Stomach (tissue), 9 donors: Measurements from ENCODE around the gene KCNC1. TPM values are rescaled to one million over a fixed set of nuclear protein-coding genes. Genes with fewer than 3 reads are reported as not detected.

Experiments
- DNase-seq, 2 donors: peaks; one replicate each; pipeline versions ENCODE4 v3.0.0 to v3.0.0-alpha.2; 2013 to 2019
- H3K27ac ChIP-seq, 5 donors: fragments of 200-600 bp in 4 of 5; sonication (generic) in 4 of 5; one replicate each; pipeline ENCODE4 v1.5.1; 2013 to 2019; ENCODE audit warnings: mild to moderate bottlenecking in 1 of 5, moderate library complexity in 1 of 5
- H3K27me3 ChIP-seq, 3 donors: fragments of 200-600 bp; sonication (generic); one replicate each; pipeline ENCODE4 v1.5.1; 2017 to 2019; ENCODE audit warnings: mixed run types in 1 of 3
- H3K36me3 ChIP-seq, 4 donors: fragments of 200-600 bp; sonication (generic); 1 replicate in 3 of 4; 2 replicates in 1 of 4; pipeline ENCODE4 v1.5.1; 2016 to 2019
- H3K4me1 ChIP-seq, 4 donors: fragments of 200-600 bp; sonication (generic); one replicate each; pipeline ENCODE4 v1.5.1; 2016 to 2019
- H3K4me3 ChIP-seq, 4 donors: fragments of 200-600 bp; sonication (generic) in 3 of 4; one replicate each; pipeline ENCODE4 v1.5.1; 2016 to 2019; ENCODE audit warnings: mild to moderate bottlenecking in 1 of 4
- H3K9me3 ChIP-seq, 4 donors: fragments of 200-600 bp; sonication (generic); one replicate each; pipeline ENCODE4 v1.5.1; 2016 to 2019
- CTCF ChIP-seq, 7 experiments: fragments of 450-650 bp in 4 of 7; fragments of 200-600 bp in 3 of 7; sonication (generic) in 3 of 7; IDR thresholded peaks; one replicate each; pipeline ENCODE4 v1.5.1; 2016 to 2019; ENCODE audit warnings: antibody characterized with exemption in 7 of 7, control low read depth in 2 of 7, mild to moderate bottlenecking in 1 of 7
- EP300 ChIP-seq: sonication (generic); formaldehyde crosslinking; IDR thresholded peaks from one replicate; pipeline ENCODE4 v1.6.1; 2017; ENCODE audit warnings: antibody characterized with exemption
- POLR2A ChIP-seq, 4 donors: fragments of 450-650 bp; IDR thresholded peaks; one replicate each; pipeline ENCODE4 v1.6.1; 2016; ENCODE audit warnings: antibody characterized with exemption in 4 of 4, control low read depth in 2 of 4, mild to moderate bottlenecking in 1 of 4, moderate library complexity in 1 of 4
- POLR2AphosphoS5 ChIP-seq, 3 donors: sonication (generic); formaldehyde crosslinking; IDR thresholded peaks; one replicate each; pipeline ENCODE4 v1.6.1; 2016; ENCODE audit warnings: antibody characterized with exemption in 3 of 3
- WGBS, 5 donors: extraction: QIAGEN DNeasy Blood & Tissue Kit in 3 of 5; methylation state at CpG; one replicate each; pipeline versions ENCODE4 v1.1.5 to v1.1.7; 2013 to 2018; 5-methylcytosine and 5-hydroxymethylcytosine counted together
- intact Hi-C: fragments of 100-400 bp; cut with DNase I; formaldehyde crosslinking; loops from one replicate; pipeline ENCODE4 v1.15.1; 2023; ENCODE audit warnings: low total_unique reads
- polyA plus RNA-seq, 3 donors: library from polyadenylated mRNA; stranded (reverse); fragments of 200-250 nt; gene quantifications; one replicate each; pipeline ENCODE4 v1.2.3, GENCODE V29; 2013
- total RNA-seq, 5 donors: library from RNA; depleted of rRNA; stranded (reverse); fragments of >200 nt; gene quantifications; one replicate each; pipeline versions ENCODE4 v1.1.0 to v1.2.3, GENCODE V29; 2014 to 2016
- donor health status: healthy with polysubstance abuse.
- donor health status: Bipolar disorder and iron deficiency.
- donor health status: healthy.

The KCNC1 gene
- total and polyA plus RNA-seq, 8 donors, result 0.03 to 0.18 TPM; not detected in 6

GRCh38 chr11:17769218-17769617 lies 34.6 kb downstream of the KCNC1 start:
- 88 to 100% (median 95%) methylated on average over 1 of the region's 1 CpG for WGBS, 5 donors
- peaks cover 0 to 7% (median 0%) of the 10 kb centered on the region in 3 donors for H3K27me3 ChIP-seq
- intact Hi-C loops, result no loop called here

GRCh38 chr11:17770048-17770652 lies 35.6 kb downstream of the KCNC1 start:
- Histone ChIP-seq H3K27me3 (no peaks in the 10 kb centered on the region), H3K4me1 (peaks cover 0 to 5% (median 0%) of the 10 kb centered on the region in 4 donors), H3K36me3 (no peaks in the 10 kb centered on the region), H3K4me3 (no peak overlapping the region), H3K9me3 (no peaks in the 10 kb centered on the region), H3K27ac (no peak overlapping the region)
- DNase-seq, result peak; percentile 50 to 72
- TF ChIP-seq POLR2A (IDR thresholded peaks at IDR 0.05) (no peak), CTCF (IDR thresholded peaks at IDR 0.05) (no peak), EP300 (no peak), POLR2AphosphoS5 (IDR thresholded peaks at IDR 0.05) (no peak)
- WGBS, 5 donors, result 47 to 73% (median 55%) methylated on average over 8 to 9 of the region's 9 CpGs
- intact Hi-C loops, result no loop called here

More at GRCh38 chr11:17769218-17769617, 34.6 kb downstream of the KCNC1 start:
- no peak for DNase-seq
- TF ChIP-seq POLR2AphosphoS5 (IDR thresholded peaks at IDR 0.05), result no peak
- TF ChIP-seq POLR2A (IDR thresholded peaks at IDR 0.05), result no peak
- TF ChIP-seq CTCF (IDR thresholded peaks at IDR 0.05), result no peak
- TF ChIP-seq EP300, result no peak
- no peak overlapping the region for H3K27ac ChIP-seq
- H3K4me3 ChIP-seq, result no peak overlapping the region
- peaks cover 0 to 5% (median 0%) of the 10 kb centered on the region in 4 donors for H3K4me1 ChIP-seq
- no peaks in the 10 kb centered on the region for H3K36me3 ChIP-seq
- H3K9me3 ChIP-seq, result no peaks in the 10 kb centered on the region

GRCh38 chr11:17770917-17771316 lies 36.3 kb downstream of the KCNC1 start:
- no peaks in the 10 kb centered on the region for H3K36me3 ChIP-seq
- H3K9me3 ChIP-seq, result no peaks in the 10 kb centered on the region
- intact Hi-C loops, result no loop called here
- DNase-seq, result no peak
- H3K27ac ChIP-seq, result no peak overlapping the region
- TF ChIP-seq CTCF (IDR thresholded peaks at IDR 0.05), result no peak
- no peak for TF ChIP-seq POLR2A (IDR thresholded peaks at IDR 0.05)
- no peak for TF ChIP-seq EP300
- no peak for TF ChIP-seq POLR2AphosphoS5 (IDR thresholded peaks at IDR 0.05)
- peaks cover 0 to 5% (median 0%) of the 10 kb centered on the region in 4 donors for H3K4me1 ChIP-seq
- no peak overlapping the region for H3K4me3 ChIP-seq
- no peaks in the 10 kb centered on the region for H3K27me3 ChIP-seq

- no peak for DNase-seq
- TF ChIP-seq POLR2A (IDR thresholded peaks at IDR 0.05), result no peak
- no peak for TF ChIP-seq POLR2AphosphoS5 (IDR thresholded peaks at IDR 0.05)
- no peak for TF ChIP-seq CTCF (IDR thresholded peaks at IDR 0.05)
- TF ChIP-seq EP300, result no peak
- intact Hi-C loops, result no loop called here
Measured at GRCh38 chr11:17771415-17771814, 36.8 kb downstream of the KCNC1 start.

More at GRCh38 chr11:17771415-17771814, 36.8 kb downstream of the KCNC1 start:
- Histone ChIP-seq H3K36me3 (no peaks in the 10 kb centered on the region), H3K27ac (no peak overlapping the region), H3K4me1 (peaks cover 0 to 5% (median 0%) of the 10 kb centered on the region in 4 donors), H3K27me3 (no peaks in the 10 kb centered on the region), H3K9me3 (no peaks in the 10 kb centered on the region), H3K4me3 (no peak overlapping the region)
- WGBS, 5 donors, result 91 to 98% (median 94%) methylated on average over 16 to 17 of the region's 17 CpGs
